SW480 (cell line): ENCODE measurements around the gene GLDN.

ENCODE experiments used
- DNase-seq: peaks from one replicate; pipeline ENCODE4 v3.0.0-alpha.2; 2016; ENCODE audit warnings: low spot score

GLDN gene

DNA sequence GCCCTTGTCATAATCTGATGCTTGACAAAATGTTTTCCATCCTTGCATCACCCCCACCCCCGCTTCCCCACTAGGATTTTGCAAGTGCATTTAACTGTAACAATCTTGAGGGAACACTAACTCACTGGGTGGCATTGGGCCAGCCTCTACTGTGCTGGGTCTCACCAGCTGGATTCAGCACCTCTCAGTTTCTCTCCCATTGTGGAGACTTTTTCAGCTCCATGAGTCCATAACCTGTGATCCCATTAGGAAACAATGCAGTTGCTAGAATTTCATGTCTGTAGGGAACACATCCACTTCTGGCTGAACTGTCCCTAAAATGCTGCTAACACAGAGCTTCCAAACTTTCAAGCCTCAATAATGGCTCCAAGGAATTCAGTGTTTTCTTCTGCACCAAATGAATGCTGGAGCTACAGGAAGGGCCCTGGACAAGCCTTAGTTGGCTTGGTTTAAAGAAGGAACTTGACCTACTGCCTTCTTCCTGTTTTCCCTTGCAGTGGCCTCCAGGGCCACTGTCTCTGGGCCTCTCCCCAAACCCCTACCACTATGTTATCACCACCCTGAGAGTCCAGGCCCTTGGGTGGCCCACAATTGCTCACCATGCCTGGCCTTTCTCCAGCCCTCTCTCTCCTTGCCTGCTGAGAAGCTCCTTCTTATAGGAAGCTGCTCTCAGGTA lies 18.7 kb upstream of the GLDN start:
- DNase-seq = no peak

DNA sequence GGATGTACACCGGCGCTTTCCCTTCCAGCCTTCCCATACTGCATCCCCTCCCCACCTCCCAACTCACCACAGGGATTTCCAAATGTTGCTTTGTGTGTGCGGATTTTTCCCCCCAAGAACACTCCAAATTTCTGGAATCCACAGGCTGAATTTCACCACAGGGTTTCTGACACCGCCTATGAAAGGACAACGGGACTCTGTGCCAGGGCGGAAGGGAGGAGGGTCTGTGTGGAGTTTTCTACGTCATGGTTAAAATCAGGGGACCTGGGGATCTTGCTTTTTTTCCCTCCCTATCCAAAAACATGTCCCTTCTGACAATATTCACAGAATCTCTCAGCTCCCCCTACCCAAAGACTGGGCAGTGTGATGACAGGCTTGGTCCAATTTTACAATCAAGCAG lies 17.7 kb upstream of the GLDN start:
- no peak for DNase-seq

- DNase-seq = no peak
Observed at GRCh38 chr15:51325167-51325566, 16.3 kb upstream of the GLDN start.

- no peak for DNase-seq
Observed at GRCh38 chr15:51327081-51327480, 14.4 kb upstream of the GLDN start.

- no peak for DNase-seq
Observed at GRCh38 chr15:51328926-51329325, 12.5 kb upstream of the GLDN start.

- no peak for DNase-seq
Observed at GRCh38 chr15:51331141-51331540, 10.3 kb upstream of the GLDN start.

DNA sequence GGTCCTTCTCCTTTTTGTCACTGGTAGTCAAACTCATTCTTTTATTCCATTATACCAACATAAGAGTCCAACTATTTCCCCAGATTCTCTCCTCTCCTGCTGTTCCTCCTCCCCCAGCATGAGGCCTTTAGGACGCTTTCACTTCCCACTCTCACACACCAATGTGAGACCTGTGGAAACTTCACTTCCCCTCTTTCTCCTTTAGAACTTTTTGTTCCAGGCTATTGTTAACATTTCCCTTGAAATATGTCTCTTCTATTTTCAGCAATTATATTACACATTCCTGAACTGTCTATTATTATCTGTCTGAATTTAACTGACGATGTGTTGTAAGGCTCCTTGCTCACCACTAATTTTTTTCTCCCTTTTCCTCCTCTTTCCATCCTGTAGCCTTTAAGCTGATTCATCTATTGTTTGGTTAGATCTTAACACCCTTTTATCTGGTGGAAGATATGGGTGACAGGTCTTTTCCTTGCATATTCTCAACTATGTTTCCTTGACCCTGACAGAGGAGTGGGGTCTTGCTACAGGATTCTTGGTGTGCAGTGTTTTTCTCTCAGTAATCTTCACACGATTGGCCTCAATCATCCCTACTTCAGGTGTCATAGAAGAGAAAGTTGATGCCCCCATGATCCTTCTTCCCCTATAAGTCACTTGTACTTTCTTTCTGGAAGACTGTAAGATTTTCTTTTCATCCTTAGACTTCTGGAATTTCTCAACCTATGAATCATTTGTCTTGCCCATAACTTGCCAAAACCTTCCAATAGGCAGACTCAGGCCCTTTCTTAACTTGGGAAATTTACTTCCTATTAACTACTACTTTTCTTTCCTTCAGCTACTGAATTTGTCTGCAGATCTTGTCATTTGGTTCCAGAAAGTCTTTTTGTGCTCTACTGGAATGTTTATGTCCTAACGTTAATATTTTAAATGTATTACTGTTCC lies 9.0 kb upstream of the GLDN start:
- no peak for DNase-seq

DNA sequence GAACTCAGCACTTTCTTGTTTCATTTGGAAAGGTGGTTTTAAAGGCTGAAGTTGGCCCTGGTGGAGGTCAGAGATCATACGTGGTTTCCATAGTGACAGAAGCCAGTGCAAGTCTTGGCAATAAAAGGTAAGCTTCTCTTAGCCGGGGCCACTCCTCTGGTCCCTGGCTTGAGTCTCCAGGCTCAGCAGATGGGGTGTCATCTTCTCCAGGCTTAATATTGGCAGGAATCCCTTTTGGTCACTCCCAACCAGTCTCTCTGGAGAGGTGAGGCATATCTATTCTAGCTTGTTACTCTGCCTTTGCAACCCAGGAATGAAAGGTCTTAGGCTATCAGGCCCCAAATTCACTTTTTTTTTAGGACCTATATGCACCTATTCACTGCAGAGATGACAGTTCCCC lies 7.9 kb upstream of the GLDN start:
- DNase-seq = no peak

DNA sequence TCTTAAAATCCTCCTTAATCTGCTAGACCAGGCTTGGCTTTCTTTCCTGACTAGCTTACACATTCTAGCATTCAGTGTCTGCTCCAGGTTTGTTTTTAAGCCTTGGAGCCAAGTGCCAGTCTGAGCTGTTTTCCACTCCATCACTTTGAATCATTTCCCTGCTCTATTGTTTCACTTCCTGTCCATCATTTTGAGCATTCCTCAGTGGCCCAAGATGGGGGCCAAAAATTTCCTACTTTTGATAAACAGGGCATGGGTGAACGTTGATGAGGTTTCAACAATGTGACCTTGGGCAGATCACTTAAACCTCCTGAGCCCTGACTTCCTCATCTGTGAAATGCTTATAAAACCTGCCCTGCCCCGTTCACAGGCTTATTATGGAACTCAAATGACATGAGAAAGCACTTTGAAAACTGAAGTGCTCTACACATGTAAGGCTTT lies 7.4 kb upstream of the GLDN start:
- no peak for DNase-seq

DNA sequence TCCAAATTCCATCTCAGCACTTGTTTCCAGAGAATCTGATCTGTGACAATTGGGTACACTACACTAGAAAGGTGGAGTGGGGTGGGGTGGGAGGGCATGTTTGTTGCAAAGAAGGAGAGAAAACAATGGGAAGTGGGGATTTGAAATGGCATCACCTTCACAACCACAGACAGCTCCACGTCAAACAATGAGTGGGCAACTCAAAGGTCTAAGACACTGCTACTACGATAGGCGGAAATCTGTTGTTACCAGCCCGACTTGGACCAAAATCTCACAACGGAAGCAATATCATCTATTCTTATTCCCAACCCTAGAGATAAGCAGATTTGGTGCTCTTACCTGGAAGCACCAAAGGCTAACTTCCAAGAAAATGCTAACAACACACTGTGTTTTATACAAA lies 6.4 kb upstream of the GLDN start:
- DNase-seq = no peak

- no peak for DNase-seq
Observed at GRCh38 chr15:51335538-51336410, 5.7 kb upstream of the GLDN start.

DNA sequence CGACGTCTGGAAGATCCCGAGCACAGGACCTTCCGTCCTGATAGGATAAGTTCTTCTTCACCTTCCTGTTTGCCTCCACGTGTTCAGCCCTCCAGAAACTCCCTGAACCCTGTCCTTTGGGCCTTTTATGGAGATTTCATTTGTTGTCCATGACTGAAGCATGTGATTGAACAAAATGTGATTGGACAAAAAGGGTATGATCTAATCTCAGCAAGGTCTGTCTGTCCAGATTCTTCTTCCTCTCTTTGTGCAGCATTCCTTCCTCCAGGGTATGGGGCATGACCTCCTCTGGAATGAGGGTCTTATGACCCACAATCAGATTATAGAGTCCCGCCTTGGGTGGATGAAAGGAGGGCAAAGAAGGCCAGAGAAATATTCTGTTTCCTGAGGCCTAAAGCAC lies 3.0 kb upstream of the GLDN start, which contains the start of gene CYP19A1:
TSS of gene CYP19A1 (minus strand) at position 101 of the 400 bp plus-strand sequence. CDS start 95,684 bp downstream, outside the sequence.
- DNase-seq = no peak

DNA sequence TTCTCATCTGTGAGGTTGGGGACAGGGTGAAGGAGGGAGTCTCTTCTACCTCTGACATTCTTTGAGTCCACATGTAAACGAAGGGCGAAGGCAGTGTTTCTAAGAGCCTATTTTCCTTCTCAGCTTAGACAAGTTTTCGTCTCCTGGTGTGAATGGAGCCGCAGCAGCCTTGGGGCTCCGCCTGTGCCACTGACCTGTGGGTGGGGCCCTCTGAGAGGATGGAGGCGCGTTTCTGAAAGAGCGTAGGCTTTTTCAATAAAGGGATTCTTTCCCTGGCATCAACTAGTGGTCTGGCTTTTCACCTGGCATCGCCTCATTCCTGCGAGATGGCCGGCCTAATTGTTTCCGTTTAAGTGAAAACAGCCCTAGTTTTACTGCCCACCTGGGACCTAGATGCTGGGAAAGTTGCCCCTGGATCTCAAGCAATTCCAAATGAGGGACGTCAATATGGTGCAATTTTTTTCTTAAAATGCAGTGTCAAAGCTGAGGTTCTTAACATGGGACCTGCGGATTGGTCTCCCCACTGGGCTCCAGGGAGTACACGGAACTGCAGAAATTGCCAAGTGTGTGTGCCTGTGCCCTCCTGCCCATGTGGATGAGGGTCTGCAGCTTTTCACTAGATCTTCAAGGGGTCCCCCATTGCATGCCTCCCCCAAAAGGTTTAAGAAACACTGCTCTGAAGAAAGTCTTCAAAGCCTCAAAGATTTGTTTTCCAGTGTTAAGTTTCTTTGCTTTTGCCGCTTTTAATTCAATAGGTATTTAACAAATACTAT lies 958 bp downstream of the GLDN start:
- DNase-seq = no peak

- no peak for DNase-seq
Observed at GRCh38 chr15:51343466-51343865, 2.0 kb downstream of the GLDN start.

- DNase-seq = no peak
Observed at GRCh38 chr15:51346136-51346535, 4.7 kb downstream of the GLDN start.

- no peak for DNase-seq
Observed at GRCh38 chr15:51348688-51349087, 7.2 kb downstream of the GLDN start.

DNA sequence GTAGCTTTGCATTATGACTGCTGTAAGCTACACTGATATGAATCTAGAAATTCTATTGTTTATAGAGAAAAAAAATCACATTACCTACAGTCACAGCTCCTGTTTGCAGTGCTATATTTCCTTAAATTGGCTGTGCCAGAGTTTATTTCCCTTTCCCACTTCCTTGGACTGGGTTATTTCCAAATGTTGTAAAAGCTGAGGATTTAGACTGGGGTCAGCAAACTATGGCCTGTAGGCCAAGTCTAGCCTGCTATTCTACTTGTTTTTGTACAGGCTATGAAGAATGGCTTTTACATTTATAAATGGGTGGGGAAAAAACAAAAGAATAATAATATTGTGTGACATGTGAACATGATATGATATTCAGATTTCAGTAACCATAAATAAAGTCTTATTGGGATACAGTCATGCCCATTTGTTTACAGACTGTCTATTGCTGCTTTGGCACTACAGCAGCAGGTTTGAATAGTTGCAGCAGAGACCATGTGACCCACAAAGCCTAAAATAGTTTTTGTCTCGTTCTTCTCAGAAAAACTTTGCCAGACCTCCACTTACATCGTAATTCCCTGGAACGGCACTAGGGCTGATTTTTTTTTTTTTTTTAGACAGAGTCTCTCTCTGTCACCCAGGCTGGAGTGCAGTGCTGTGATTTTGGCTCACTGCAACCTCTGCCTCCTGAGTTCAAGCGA lies 7.8 kb downstream of the GLDN start:
- no peak for DNase-seq

DNA sequence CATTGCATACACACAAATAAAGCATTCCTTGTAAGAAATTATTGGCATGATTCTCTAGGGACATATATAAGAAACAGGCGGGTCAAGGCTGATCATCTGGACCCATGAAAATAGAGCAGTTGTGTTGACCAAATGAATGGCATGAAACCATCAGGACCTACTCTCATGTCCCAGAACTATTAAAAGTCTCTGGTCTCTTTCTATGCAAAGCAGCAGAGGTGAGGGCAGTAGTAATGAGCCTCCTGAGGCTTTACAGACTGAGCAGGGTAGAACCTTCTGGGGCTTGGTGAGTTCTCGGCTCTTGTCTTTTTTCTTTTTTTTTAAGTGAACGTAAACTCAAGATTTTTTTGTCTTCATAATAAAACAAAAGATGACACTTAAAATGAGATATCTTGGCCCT lies 9.3 kb downstream of the GLDN start:
- no peak for DNase-seq

DNA sequence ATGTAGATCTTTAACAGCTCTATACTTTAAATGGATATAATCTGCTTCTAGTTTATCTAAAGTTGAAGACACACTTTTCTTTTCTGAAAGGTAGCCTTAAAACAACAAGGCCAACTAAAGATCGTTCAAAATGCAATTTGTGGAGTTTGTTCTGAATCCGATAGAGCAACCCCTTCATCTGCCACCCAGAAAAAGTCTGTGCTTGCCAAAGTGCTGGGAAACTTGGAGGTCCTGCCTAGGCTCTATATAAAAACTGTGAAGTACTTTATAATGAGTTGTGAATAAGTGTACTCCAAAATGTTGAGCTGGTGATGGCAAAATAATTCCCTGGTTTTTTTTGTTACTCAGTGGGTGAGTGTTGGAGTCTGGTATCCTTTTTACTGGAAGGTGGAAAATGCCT lies 12.5 kb downstream of the GLDN start:
- DNase-seq = no peak

- no peak for DNase-seq
Observed at GRCh38 chr15:51355096-51355495, 13.6 kb downstream of the GLDN start.

DNA sequence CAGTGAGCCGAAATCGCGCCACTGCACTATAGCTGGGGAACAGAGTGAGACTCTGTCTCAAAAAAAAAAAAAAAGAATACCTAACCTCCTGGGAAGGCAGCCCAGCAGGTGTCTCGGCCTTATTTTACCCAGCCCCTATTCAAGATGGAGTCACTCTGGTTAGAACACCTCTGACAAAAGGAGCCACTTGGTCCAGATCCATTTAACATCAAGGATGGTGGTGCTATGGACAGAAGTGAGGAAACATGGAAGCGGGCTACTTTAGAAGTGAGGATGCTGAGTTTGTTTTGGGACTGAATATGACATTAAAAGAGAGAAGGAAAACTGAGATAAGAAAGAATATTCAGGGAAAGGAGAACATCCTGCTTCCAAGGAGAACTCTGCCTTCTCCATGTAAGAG lies 14.7 kb downstream of the GLDN start:
- no peak for DNase-seq
